Fibroblast of upper back skin (primary cell): Measurements from ENCODE around the gene APOC3.

Experiments
- DNase-seq: peaks from one replicate; pipeline ENCODE4 v3.0.0-alpha.2; 2013

Gene APOC3

GRCh38 chr11:116879800-116880625, 50.3 kb downstream of the APOC3 start:
- DNase-seq: peak; percentile 71

- DNase-seq: no peak
Observed at GRCh38 chr11:116881143-116881542, 51.4 kb downstream of the APOC3 start.

GRCh38 chr11:116882386-116882785, 52.7 kb downstream of the APOC3 start:
- peak; percentile 79 for DNase-seq
